Memory B cell (primary cell): ENCODE data around the gene USP28.
A peak's percentile ranks its signal among the peaks of the same experiment; 100 is the strongest.

Experiments used
- ATAC-seq: fragments of 150-1000 bp; cut with Tn5 transposase; 2 replicates; pipeline ENCODE4 v1.10.0; 2021; ENCODE audit warnings: low read depth, mild to moderate bottlenecking, moderate library complexity
- DNase-seq, 2 donors: peaks; one replicate each; pipeline ENCODE4 v3.0.0; 2022; ENCODE audit warnings: low spot score in 2 of 2
- H3K27ac Mint-ChIP-seq: one replicate; pipeline ENCODE4 v1.8.0; 2022; ENCODE audit warnings: mild to moderate bottlenecking, moderate library complexity, mixed read lengths
- H3K27me3 Mint-ChIP-seq: one replicate; pipeline ENCODE4 v1.8.0; 2022; ENCODE audit warnings: mixed read lengths
- H3K36me3 Mint-ChIP-seq: one replicate; pipeline ENCODE4 v1.8.0; 2022; ENCODE audit warnings: mild to moderate bottlenecking, mixed read lengths
- H3K4me1 Mint-ChIP-seq: one replicate; pipeline ENCODE4 v1.8.0; 2022; ENCODE audit warnings: mixed read lengths
- H3K4me3 Mint-ChIP-seq: one replicate; pipeline ENCODE4 v1.8.0; 2022; ENCODE audit warnings: mild to moderate bottlenecking, moderate library complexity, mixed read lengths
- H3K9me3 Mint-ChIP-seq: one replicate; pipeline ENCODE4 v1.8.0; 2022; ENCODE audit warnings: mixed read lengths

USP28 gene

GRCh38 chr11:113865873-113866272, 9.5 kb downstream of the USP28 start:
- Mint-ChIP-seq H3K36me3 (peaks cover 35% of the 10 kb centered on the region), H3K27me3 (no peaks in the 10 kb centered on the region), H3K27ac (no peak overlapping the region), H3K4me1 (peaks cover 29% of the 10 kb centered on the region), H3K9me3 (no peaks in the 10 kb centered on the region), H3K4me3 (no peak overlapping the region)
- ATAC-seq: no peak
- no peak for DNase-seq

- Mint-ChIP-seq H3K36me3 (peaks cover 29% of the 10 kb centered on the region), H3K4me1 (peaks cover 27% of the 10 kb centered on the region), H3K27me3 (no peaks in the 10 kb centered on the region), H3K4me3 (no peak overlapping the region), H3K9me3 (no peaks in the 10 kb centered on the region), H3K27ac (no peak overlapping the region)
- DNase-seq (no peak), ATAC-seq (no peak)
Measured at GRCh38 chr11:113864410-113864809, 11.0 kb downstream of the USP28 start.

- H3K4me1 Mint-ChIP-seq: peaks cover 28% of the 10 kb centered on the region
- no peaks in the 10 kb centered on the region for H3K27me3 Mint-ChIP-seq
- DNase-seq (no peak), ATAC-seq (no peak)
- no peak overlapping the region for H3K4me3 Mint-ChIP-seq
- H3K9me3 Mint-ChIP-seq: no peaks in the 10 kb centered on the region
- no peak overlapping the region for H3K27ac Mint-ChIP-seq
- H3K36me3 Mint-ChIP-seq: peaks cover 30% of the 10 kb centered on the region
Measured at GRCh38 chr11:113862435-113862834, 12.9 kb downstream of the USP28 start.

GRCh38 chr11:113859665-113860064, 15.7 kb downstream of the USP28 start:
- peaks cover 25% of the 10 kb centered on the region for H3K4me1 Mint-ChIP-seq
- H3K27me3 Mint-ChIP-seq: no peaks in the 10 kb centered on the region
- no peak for ATAC-seq
- DNase-seq: no peak
- peak overlapping the region; percentile 21 for H3K4me3 Mint-ChIP-seq
- no peaks in the 10 kb centered on the region for H3K9me3 Mint-ChIP-seq
- H3K27ac Mint-ChIP-seq: peak overlapping the region; percentile 83
- H3K36me3 Mint-ChIP-seq: peaks cover 19% of the 10 kb centered on the region

GRCh38 chr11:113856966-113857759, 18.2 kb downstream of the USP28 start:
- Mint-ChIP-seq H3K4me1 (peaks cover 15% of the 10 kb centered on the region), H3K36me3 (peaks cover 12% of the 10 kb centered on the region), H3K27me3 (no peaks in the 10 kb centered on the region), H3K27ac (no peak overlapping the region), H3K9me3 (no peaks in the 10 kb centered on the region), H3K4me3 (no peak overlapping the region)
- no peak for DNase-seq
- no peak for ATAC-seq

- H3K27ac Mint-ChIP-seq: peak overlapping the region; percentile 17
- peaks cover 11% of the 10 kb centered on the region for H3K4me1 Mint-ChIP-seq
- H3K4me3 Mint-ChIP-seq: no peak overlapping the region
- no peaks in the 10 kb centered on the region for H3K9me3 Mint-ChIP-seq
- peaks cover 17% of the 10 kb centered on the region for H3K36me3 Mint-ChIP-seq
- H3K27me3 Mint-ChIP-seq: no peaks in the 10 kb centered on the region
- DNase-seq (no peak), ATAC-seq (no peak)
Measured at GRCh38 chr11:113855803-113856202, 19.6 kb downstream of the USP28 start.

GRCh38 chr11:113850188-113850587, 25.2 kb downstream of the USP28 start:
- no peak for ATAC-seq
- peaks cover 45% of the 10 kb centered on the region for H3K36me3 Mint-ChIP-seq

GRCh38 chr11:113849713-113850112, 25.7 kb downstream of the USP28 start:
- Mint-ChIP-seq H3K36me3 (peaks cover 45% of the 10 kb centered on the region), H3K27me3 (no peaks in the 10 kb centered on the region), H3K4me3 (no peak overlapping the region), H3K27ac (peak overlapping the region; percentile 79), H3K9me3 (peaks cover 3% of the 10 kb centered on the region), H3K4me1 (peaks cover 15% of the 10 kb centered on the region)
- ATAC-seq: no peak
- DNase-seq: no peak

More at GRCh38 chr11:113850188-113850587, 25.2 kb downstream of the USP28 start:
- DNase-seq: no peak
- Mint-ChIP-seq H3K27ac (peak overlapping the region; percentile 47), H3K27me3 (no peaks in the 10 kb centered on the region), H3K4me3 (no peak overlapping the region), H3K4me1 (peaks cover 17% of the 10 kb centered on the region), H3K9me3 (peaks cover 3% of the 10 kb centered on the region)

- no peak overlapping the region for H3K4me3 Mint-ChIP-seq
- DNase-seq: no peak
- peaks cover 22% of the 10 kb centered on the region for H3K4me1 Mint-ChIP-seq
- H3K9me3 Mint-ChIP-seq: peaks cover 3% of the 10 kb centered on the region
- no peaks in the 10 kb centered on the region for H3K27me3 Mint-ChIP-seq
- ATAC-seq: no peak
- peak overlapping the region; percentile 79 for H3K27ac Mint-ChIP-seq
- peaks cover 48% of the 10 kb centered on the region for H3K36me3 Mint-ChIP-seq
Measured at GRCh38 chr11:113847580-113847979, 27.8 kb downstream of the USP28 start.

GRCh38 chr11:113847111-113847510, 28.3 kb downstream of the USP28 start:
- DNase-seq: no peak
- no peaks in the 10 kb centered on the region for H3K27me3 Mint-ChIP-seq
- peaks cover 22% of the 10 kb centered on the region for H3K4me1 Mint-ChIP-seq
- no peak for ATAC-seq
- H3K27ac Mint-ChIP-seq: peak overlapping the region; percentile 79
- peaks cover 48% of the 10 kb centered on the region for H3K36me3 Mint-ChIP-seq
- H3K9me3 Mint-ChIP-seq: peaks cover 3% of the 10 kb centered on the region
- H3K4me3 Mint-ChIP-seq: no peak overlapping the region

- Mint-ChIP-seq H3K27ac (no peak overlapping the region), H3K9me3 (no peaks in the 10 kb centered on the region), H3K4me1 (peaks cover 22% of the 10 kb centered on the region), H3K36me3 (peaks cover 24% of the 10 kb centered on the region), H3K27me3 (no peaks in the 10 kb centered on the region), H3K4me3 (peak overlapping the region; percentile 64)
- DNase-seq: no peak
- ATAC-seq: no peak
Measured at GRCh38 chr11:113841691-113842090, 33.7 kb downstream of the USP28 start.

GRCh38 chr11:113840932-113841664, 34.3 kb downstream of the USP28 start:
- Mint-ChIP-seq H3K36me3 (peaks cover 22% of the 10 kb centered on the region), H3K9me3 (no peaks in the 10 kb centered on the region), H3K4me1 (peaks cover 22% of the 10 kb centered on the region), H3K27me3 (no peaks in the 10 kb centered on the region), H3K27ac (no peak overlapping the region), H3K4me3 (peak overlapping the region; percentile 64)
- ATAC-seq: peak; percentile 28
- DNase-seq: no peak

GRCh38 chr11:113839842-113840241, 35.5 kb downstream of the USP28 start:
- peak; percentile 97 for ATAC-seq
- peak overlapping the region; percentile 69 for H3K4me3 Mint-ChIP-seq

GRCh38 chr11:113838005-113838404, 37.4 kb downstream of the USP28 start:
- Mint-ChIP-seq H3K9me3 (no peaks in the 10 kb centered on the region), H3K4me1 (peaks cover 12% of the 10 kb centered on the region), H3K36me3 (peaks cover 18% of the 10 kb centered on the region), H3K27ac (no peak overlapping the region), H3K4me3 (no peak overlapping the region), H3K27me3 (no peaks in the 10 kb centered on the region)
- DNase-seq (no peak), ATAC-seq (no peak)

More at GRCh38 chr11:113839842-113840241, 35.5 kb downstream of the USP28 start:
- no peak overlapping the region for H3K27ac Mint-ChIP-seq
- H3K36me3 Mint-ChIP-seq: peaks cover 21% of the 10 kb centered on the region
- DNase-seq: peak; percentile 37 to 57
- peaks cover 19% of the 10 kb centered on the region for H3K4me1 Mint-ChIP-seq
- no peaks in the 10 kb centered on the region for H3K27me3 Mint-ChIP-seq
- H3K9me3 Mint-ChIP-seq: no peaks in the 10 kb centered on the region
